Activated naive CD8-positive, alpha-beta T cell treated with anti-CD3 and anti-CD28 coated beads, Interleukin-2, amount 50 U/mL, for 16 hours (primary cell): ENCODE measurements around the gene CCDC187.

Experiments
- DNase-seq: peaks from one replicate; pipeline ENCODE4 v3.0.0-alpha.2; 2020; ENCODE audit warnings: low read depth, low spot score

The CCDC187 gene

DNA sequence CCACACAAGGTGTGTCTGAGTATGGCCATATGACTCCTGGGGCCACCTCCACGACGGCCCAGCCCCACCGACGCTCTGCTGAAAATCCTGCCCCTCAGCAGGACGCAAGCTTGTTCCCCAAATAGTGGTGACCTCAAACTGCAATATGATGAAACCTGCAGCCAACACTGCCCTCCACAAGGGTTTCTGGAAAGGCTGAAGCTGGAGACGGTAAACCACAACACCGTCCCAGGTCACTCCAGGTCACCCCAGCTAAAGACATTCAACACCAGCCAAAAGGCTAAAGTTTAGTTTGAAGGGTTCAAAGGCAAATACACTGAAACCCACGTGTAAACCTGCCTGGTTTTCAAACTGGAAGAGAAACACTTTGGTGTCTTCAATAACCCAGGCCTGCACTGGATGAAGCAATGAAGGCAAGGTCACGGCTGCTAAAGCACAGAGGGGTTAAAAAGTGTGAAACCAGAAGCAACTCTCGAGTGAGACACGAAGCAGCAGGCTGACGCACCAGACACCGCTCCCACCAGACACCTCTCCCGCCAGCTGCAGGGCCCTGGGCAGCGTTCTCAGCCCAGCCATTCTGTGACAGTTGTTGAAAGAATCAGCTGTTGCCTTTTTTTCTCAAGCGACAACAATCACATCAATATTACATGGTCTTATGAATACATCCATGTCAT is 97.2 kb downstream of the CCDC187 start:
- DNase-seq: no peak

DNA sequence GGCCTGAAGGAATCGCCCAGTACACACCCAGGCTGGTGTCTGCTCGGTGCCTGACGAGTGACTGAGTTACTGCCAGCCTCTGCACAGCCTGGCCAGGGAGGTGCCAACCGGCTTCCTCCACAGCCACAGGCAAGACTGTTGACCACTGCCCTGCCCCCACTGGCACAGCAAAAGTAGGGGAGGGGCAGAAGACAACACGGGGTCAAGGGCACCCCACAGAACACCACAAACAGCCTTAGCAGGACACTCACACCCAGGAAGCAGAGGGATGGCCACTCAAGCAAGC is 98.2 kb downstream of the CCDC187 start:
- DNase-seq: no peak

DNA sequence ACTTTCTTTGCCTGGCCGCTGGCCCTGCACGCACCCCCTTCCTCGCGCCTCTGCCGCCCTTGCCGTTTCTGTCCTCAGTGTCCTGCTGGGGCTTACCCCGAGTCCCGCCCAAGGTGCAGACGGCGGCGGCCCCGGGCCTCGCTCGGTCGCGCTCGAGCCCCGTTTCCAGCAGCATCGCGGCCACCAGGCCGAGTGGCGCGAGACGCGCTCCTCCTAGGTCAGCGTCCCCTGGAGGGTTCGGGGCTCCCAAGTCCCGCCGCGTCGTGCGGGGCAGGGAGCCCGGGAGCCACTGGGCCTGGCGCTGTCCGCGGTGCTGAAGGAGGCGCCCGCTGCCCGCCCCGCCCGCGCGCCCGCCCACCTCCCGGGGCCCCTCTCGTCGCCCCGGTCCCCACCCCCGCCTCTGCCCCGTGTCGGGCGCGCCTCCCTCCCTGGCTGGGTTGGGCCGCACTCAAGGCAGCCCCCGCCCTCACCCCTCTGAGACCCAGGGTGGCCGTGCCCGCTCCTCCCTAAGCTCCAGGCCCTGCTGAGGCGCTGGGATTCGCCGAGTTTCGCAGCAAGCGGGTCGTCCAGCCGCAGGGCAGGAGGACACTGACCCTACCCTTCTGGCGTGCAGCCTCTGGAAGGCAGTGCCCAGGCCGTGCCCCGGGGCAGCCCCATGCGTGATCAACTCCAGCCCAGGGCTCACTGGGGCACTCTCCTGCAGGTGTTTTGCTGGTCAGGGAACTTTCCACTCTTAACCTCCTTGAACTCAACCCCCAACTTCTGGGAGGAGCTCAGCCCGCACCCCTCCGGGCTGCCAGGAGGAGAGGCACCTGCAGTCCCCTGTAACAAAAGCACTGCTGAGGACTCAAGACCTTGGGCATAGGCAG is 98.8 kb downstream of the CCDC187 start, which contains the start of gene LHX3:
Gene LHX3, minus strand, starts transcription at position 291 of the 869 bp plus-strand sequence. Its CDS starts 116 bp downstream, at position 175.
- DNase-seq: no peak

DNA sequence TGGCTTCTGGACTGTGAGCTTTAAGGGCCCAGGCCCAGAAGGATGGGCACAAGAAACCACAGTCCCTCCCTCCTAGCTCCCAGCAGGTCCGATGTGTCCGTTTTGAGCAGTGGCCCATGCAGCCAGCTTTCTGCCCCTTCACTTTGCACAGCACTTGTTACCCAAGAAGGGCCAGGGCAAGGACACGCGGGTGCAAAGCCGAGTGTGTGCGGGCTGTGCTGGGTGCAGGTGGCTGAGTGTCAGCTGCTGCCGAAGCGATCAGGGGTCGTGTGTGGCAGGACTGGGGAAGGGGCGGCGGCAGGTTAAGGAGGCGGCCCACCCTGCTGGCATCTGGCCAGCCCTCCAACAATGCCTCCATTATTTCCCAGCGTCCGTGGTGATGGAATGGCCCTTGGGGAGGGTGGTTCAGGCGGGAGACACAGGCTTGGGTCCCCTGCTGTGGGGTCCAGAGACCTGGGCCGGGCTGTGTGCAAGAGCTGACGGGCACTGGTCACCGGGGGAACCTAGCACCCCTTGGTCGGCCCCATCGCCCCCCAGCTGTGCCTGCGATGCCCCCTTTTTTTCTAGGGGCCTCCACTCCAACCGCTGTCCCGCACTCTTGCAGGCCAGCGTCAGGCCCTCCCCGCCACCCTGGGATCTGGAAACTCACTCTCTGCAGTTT is 99.6 kb downstream of the CCDC187 start:
- DNase-seq: no peak

DNA sequence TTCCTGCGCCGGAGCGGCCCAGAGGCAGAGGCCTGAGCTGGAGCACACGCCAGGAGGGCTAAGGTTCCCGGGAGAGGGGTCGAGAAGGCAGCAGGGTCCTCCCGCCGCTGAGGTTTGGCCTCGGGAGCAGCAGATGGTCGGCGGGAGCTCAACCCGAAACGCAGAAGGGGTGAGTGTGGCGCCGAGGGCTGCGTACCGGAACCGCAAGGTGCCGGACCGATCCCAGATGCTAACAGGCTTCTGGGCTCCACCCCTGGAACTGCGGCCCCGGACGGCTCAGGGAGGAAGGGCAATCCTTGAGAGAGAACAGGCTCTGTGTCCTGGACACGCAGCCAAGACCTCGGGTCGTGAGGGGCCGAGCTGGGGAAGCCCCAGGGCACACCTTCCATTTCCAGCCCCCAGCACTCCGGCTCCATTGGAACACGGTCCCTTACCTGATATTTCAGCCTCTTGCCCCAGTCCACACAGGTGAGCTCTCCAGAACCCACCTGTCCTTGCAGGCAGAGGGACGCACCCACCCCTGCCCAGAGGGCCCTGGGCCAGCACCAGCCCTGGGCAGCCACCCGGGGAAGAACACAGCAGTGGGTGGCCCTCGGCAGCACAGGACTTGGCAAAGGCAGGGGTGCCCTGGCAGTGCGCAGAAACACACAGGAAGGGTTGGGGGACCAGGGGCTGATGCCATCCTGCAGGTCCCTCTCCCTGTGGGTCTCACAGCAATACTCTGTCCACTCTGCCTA is 100.3 kb downstream of the CCDC187 start:
- DNase-seq: no peak

DNA sequence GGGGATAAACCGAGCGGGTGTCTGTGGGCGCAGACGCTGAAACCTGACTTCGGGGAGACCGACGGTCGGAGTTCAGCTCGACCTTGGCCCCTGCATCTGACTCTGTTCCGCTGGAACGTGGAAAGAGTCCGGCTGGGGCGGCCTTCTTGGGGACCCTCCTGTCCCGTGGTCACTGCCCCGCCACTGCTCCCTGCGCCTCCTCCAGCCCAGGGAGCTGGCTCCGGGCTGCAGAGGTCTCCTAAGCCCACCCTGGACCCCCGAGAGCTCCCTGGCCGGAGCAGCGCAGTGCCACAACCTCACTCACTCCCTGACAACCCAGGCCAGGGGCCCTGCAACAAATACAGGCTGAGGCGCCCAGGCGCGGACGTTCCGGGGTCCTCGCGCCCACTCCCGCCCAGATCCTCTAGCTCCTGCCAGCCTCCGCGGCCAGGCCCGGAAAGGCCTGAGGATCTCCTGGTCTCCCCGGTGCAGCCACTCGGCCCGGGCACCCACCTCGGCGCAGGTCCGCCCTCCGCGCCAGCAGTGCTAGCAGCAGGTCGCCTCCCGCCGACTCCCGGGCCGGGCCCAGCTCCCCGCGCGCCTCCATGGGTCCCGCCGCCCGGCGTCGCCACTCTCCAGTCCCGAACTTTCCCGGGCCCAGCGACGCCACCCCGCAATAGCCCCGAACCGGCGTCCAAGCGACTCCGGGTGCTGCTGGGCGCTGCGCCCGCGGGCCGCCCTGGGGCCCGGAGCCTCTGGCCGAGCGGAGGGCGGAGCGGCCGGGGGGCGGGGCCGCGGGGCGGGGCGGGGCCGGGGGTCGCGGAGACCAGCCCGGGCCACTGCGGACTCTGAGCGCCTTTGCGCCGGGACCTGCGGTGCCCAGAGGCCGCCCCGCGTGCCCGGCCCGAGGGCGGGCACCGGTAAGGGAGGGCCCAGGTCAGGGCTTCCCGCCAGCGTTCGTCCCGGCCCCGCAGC is 101.2 kb downstream of the CCDC187 start:
- DNase-seq: no peak

DNA sequence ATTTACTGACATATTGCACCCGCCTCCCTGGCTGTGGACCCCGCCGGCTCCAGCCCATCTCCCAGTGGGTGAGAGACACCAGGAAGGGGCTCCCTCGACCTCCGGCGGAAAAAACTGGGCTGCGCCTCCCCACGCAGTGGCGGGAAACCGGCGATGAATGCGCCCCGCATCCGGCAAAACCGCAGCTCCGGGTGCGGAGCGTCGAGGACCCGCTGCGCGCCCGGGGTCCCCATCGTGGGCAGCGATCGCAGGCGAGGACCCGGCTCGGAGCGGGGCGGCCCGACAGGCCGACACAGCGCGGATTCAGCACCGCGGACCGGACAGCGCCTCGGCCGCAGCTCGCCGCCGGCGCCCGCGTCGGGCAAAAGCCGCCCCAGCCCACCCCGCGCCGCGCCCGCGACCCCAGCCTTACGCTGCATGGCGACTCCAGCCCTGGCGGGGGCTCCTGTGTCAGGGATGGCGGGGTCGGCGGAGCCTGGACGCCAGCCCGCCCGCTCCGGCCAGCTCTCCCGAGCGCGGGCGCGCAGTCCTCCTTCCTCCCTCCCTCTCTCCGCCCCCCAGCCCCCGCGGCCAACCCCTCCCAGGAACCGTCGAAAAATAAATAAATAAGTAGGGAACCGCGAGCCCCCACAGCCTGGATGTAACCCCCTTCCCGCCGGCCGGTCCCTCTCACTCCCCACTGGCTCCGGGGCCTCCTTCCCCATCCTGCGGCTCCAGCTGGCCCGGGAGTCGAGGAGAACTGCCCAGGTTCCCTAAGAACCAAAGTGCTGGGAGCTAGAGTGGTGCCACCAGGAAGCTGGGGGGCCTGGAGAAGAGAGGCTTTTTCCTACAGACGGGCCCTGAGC is 102.1 kb downstream of the CCDC187 start:
- no peak for DNase-seq

DNA sequence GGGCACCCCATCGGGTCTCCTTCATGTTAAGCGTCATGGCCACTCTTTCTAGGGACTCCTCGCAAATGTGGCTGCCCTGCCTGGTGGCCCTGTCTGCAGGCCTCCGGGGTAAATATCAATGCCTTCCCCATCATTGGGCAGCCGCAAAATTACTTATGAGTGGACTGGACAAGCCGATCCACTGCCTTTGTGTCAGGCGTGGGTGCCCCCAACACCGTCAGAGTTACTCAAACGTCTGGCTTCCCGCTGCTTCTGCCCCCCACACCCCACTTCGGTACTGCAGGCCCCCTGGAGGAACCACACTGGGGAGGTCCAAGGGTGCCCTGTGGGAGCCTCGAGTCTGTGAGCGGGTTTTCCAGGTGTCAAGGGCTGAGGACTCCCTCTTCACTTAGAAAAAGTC is 102.7 kb downstream of the CCDC187 start:
- DNase-seq: no peak

DNA sequence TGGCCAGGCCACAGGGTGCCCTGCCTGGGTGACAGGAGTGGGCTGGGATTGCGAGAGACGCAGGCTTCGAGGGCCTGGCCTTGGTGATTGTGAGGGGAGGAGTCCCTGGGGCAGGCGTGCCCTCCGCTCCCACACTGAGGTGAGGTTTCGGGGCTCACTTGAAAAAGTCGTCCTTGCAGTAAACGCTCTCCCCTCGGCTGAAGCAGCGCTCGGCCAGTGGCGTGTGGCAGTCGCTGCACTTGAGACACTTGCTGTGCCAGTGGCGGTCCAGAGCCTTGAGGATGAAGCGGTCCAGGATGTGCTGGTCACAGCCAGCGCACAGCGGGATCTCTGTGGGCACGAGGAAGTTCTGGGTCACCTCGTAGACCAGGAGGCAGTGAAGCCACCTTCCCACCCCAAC is 103.5 kb downstream of the CCDC187 start:
- DNase-seq: no peak
